ENCODE results near the gene IBTK. TPM values are rescaled to one million over a fixed set of nuclear protein-coding genes. Genes with fewer than 3 reads are reported as not detected.
A peak's percentile ranks its signal among the peaks of the same experiment; 100 is the strongest.

The IBTK gene
- total RNA-seq, 1 donor from 2014 or later = 29.4 TPM

- no peak for TF ChIP-seq CTCF (IDR thresholded peaks at IDR 0.05)
- no peaks in the 10 kb centered on the region for H3K36me3 ChIP-seq
- ATAC-seq (peak; percentile 53), DNase-seq (no peak)
- H3K4me3 ChIP-seq = no peak overlapping the region
- no peak overlapping the region for H3K27ac ChIP-seq
- no peaks in the 10 kb centered on the region for H3K4me1 ChIP-seq
- no peaks in the 10 kb centered on the region for H3K27me3 ChIP-seq
- intact Hi-C loops (cut with DNase I) = no loop called here
- H3K9me3 ChIP-seq = no peaks in the 10 kb centered on the region
Measured at GRCh38 chr6:82144852-82145340, 102.6 kb downstream of the IBTK start.

GRCh38 chr6:82144007-82144851 lies 103.3 kb downstream of the IBTK start:
- intact Hi-C loops (cut with DNase I) = no loop called here
- no peak for TF ChIP-seq CTCF (IDR thresholded peaks at IDR 0.05)
- H3K27ac ChIP-seq = no peak overlapping the region
- DNase-seq (no peak), ATAC-seq (no peak)
- H3K27me3 ChIP-seq = no peaks in the 10 kb centered on the region
- no peaks in the 10 kb centered on the region for H3K4me1 ChIP-seq
- H3K36me3 ChIP-seq = no peaks in the 10 kb centered on the region
- H3K9me3 ChIP-seq = no peaks in the 10 kb centered on the region
- H3K4me3 ChIP-seq = no peak overlapping the region

- Histone ChIP-seq H3K27me3 (no peaks in the 10 kb centered on the region), H3K9me3 (no peaks in the 10 kb centered on the region), H3K27ac (no peak overlapping the region), H3K4me1 (no peaks in the 10 kb centered on the region), H3K4me3 (no peak overlapping the region), H3K36me3 (no peaks in the 10 kb centered on the region)
- intact Hi-C loops (cut with DNase I) = no loop called here
- DNase-seq = no peak
- TF ChIP-seq CTCF (IDR thresholded peaks at IDR 0.05) = no peak
- ATAC-seq = no peak
Measured at GRCh38 chr6:82143041-82143481, 104.5 kb downstream of the IBTK start.

DNA sequence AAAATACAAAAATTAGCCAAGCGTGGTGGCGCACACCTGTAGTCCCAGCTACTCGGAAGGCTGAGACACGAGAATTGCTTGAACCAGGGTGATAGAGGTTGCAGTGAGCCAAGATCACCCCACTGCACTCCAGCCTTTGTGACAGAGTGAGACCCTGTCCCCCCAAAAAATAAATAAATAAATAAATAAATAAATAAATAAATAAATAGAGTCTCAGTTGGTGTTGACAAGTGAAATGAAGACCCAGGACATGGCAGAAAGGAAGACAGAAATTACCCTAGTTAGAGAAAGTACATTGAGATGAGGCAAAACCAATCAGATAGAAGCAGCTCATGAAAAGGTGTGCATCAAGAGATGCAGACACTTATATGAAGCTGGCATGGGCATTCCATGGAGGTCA lies 105.0 kb downstream of the IBTK start:
- no peak overlapping the region for H3K4me3 ChIP-seq
- H3K36me3 ChIP-seq = no peaks in the 10 kb centered on the region
- no peak overlapping the region for H3K27ac ChIP-seq
- TF ChIP-seq CTCF (IDR thresholded peaks at IDR 0.05) = no peak
- H3K27me3 ChIP-seq = no peaks in the 10 kb centered on the region
- H3K9me3 ChIP-seq = no peaks in the 10 kb centered on the region
- DNase-seq = no peak
- H3K4me1 ChIP-seq = no peaks in the 10 kb centered on the region
- intact Hi-C loops (cut with DNase I) = no loop called here
- no peak for ATAC-seq

DNA sequence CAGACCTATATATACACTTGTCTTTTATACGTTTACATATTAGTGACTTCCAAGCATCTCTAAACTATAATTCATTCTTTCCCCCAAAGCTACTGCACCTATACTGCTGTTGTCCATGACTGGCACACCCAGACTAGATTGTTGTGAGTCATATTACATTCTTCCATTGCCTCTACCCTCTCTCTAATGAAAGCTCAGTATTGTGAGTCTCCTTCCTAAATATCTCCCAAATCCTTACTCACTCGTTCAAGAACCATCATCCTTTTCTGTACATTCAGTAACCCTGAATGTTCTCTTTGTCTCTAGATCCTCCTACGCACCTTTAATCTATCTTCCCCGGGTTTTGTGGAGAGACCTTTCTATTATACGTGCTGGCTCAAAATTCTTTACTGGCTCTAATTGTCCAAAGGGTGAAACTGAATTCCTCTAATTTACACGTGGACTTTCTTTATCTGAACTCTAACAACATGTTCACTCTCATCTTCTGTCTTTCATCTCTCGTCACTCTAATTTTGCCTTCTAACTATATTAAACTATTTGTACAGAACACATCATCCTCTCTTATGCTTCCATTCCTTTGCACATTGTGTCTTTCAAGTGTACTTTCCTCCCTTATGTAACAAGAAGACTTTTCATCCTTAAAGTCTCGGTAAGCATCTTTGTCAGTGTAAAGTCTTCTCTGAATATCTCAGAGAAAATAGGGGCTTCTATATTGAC lies 109.3 kb downstream of the IBTK start:
- no peak overlapping the region for H3K4me3 ChIP-seq
- intact Hi-C loops (cut with DNase I) = no loop called here
- DNase-seq (no peak), ATAC-seq (no peak)
- no peaks in the 10 kb centered on the region for H3K27me3 ChIP-seq
- H3K36me3 ChIP-seq = no peaks in the 10 kb centered on the region
- H3K27ac ChIP-seq = no peak overlapping the region
- H3K4me1 ChIP-seq = no peaks in the 10 kb centered on the region
- H3K9me3 ChIP-seq = no peaks in the 10 kb centered on the region
- no peak for TF ChIP-seq CTCF (IDR thresholded peaks at IDR 0.05)

Measured in upper lobe of right lung (tissue), 1 donor.